T-helper 1 cell treated with Interleukin-12 subunit alpha and Interleukin-12 subunit beta and Interleukin-4 antibody, amounts not matched to agents 30 ng/mL and 1 ng/mL, for 36 hours (primary cell): ENCODE measurements around the gene CCDC144A. TPM values are rescaled to one million over a fixed set of nuclear protein-coding genes. Genes with fewer than 3 reads are reported as not detected.
"Not testable (repeated sequence)": the region's sequence is repeated elsewhere in the genome, so short reads cannot be mapped to it uniquely, and the experiment has no call there.

Source experiments
- intact Hi-C: fragments of 100-400 bp; cut with micrococcal nuclease; formaldehyde crosslinking; loops from one replicate; pipeline ENCODE4 v1.15.1; 2024
- total RNA-seq: library from RNA; stranded (reverse); gene quantifications from 2 replicates; pipeline ENCODE4 v1.2.3, GENCODE V29; 2022

CCDC144A gene
- total RNA-seq, 1 donor from 2014 or later, result 3.5 TPM

DNA sequence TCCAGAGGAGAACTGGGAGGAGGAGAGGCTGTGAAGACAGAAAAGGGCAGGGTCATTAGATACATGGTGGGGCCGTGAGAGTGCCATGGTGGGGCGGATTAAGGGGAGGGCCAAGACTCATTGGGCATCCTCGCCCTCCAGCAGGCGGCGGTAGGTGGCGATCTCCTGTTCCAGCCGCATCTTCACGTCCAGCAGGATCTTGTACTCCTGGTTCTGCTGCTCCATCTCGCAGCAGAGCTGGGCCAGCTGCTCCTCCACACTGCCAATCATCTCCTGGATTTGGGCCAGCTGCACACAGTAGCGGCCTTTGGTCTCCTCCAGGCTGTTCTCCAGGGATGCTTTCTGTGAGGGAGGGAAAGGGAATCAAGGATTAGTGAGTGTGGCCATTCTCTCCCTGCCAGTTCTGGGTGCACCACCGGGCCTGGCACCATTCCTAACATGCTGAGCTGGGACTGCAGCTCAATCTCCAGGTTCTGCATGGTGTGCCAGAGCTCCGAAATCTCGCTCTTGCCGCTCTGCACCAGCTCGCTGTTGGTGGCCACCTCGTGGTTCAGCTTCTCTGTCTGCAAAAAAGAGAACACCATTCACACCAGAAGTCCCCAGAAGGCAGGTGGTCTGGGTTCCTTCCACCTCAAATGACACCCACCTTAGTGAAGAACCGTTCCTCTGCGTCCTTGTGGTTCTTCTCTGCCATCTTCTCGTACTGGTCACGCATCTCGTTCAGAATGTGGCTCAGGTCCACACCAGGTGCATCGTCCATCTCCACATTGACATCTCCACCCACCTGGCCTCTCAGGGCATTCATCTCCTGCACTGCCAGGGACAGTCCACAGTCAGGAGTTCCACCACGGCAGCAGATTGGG lies 129.0 kb downstream of the CCDC144A start:
- intact Hi-C loops, result no loop called here

DNA sequence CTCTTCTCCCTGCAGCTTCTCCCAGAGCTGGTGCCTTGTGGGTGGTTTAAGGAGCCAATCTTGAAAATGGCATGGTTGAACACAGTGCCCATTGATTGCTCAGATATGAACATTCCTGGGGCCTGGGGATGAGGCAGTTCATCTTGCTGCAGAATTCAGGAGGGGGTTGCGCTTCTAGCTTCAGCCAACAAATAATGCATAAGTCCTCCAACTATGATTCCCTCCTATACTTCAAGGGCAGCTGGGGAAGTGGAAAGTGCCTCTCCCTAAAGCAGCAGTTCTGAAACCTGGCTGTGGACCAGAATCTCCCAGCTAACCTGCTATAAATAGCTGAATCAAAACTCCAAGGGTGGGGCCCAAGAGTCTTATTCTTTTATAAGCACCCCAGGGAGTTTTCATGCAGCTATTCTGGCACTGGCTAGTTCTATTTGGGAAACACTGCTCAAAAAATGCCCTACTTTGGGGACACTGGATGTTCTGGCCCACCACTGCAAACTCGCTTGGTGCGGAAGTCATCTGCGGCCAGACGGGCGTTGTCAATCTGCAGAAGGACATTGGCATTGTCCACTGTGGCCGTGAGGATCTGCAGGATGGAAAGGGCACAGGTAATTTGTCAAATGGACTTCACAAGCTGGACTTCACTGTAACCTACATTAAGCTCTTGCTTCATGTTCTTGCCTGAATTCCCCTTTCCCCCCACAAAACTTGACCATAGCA lies 130.3 kb downstream of the CCDC144A start:
- intact Hi-C loops, result no loop called here

DNA sequence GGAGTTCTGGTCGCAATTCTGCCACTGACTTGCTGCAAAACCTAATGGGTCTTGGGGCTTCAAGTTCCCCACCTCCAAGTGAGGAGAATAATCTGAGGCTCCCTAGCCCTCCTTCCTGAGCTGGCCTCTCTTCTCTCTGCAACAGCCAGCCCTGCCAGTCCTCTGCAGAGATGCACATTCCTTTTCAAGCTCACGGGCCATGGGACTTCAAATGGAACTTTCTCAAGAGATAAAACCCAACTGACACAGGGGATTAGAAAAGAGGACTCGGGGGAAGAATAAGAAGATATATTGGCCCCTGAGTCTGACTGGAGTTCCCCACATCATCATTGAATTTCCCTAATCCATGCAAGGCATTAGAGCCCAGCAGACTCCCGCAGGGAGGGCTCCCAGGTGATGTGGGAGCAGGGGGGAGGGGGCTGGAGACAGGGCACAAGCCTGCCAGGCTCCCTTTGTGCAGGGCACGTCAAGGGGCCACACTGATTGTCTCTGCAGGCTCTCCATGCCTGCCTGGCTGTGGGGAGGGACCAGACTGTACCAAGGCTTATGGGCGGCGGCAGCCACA lies 131.0 kb downstream of the CCDC144A start:
- intact Hi-C loops, result no loop called here

- intact Hi-C loops, result not testable (repeated sequence)
These were observed 132.1 kb downstream of the CCDC144A start for GRCh38 chr17:16822133-16822532.

DNA sequence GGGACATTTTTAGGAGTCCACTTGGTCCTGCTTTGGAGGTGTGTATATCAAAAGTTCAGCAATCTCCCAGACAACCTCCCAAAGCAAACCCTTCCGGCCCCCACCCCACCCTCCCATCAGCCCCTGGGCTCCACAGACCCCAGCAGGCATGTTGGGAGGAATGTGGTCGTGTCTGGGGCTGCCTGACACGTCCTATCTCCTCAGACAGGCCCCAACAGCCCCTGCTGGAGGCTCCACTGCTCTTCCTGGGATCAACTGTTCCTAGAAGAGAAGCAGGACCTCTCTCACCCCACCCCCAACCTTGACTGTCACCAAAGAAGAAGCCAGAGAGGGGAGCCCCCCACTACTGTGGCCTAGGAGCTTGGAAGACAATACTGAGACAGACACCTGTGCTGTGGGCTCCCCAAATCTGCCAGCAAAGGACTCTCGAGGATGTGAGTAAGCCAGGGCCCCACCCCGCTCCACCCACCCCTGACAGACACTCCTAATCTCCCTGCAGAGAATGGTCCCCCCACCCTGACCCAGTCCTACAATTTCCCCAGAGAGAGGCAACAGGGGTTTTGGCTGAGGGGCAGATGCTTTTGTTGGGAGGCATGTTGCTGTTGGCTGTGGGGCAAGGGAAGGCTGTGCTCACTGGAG lies 133.8 kb downstream of the CCDC144A start:
- intact Hi-C loops, result not testable (repeated sequence)

Other genes with a start within 250 kb of the CCDC144A start
- 1.1 and 1.3 TPM in 2 replicates for gene LRRC75A, start 198.0 kb upstream of the CCDC144A start, total RNA-seq
- 5.1 and 6.9 TPM in 2 replicates for gene ZNF287, start 121.0 kb upstream of the CCDC144A start, total RNA-seq
- 3.8 and 4.4 TPM in 2 replicates for gene ZNF624, start 36.4 kb upstream of the CCDC144A start, total RNA-seq